ENCODE data around the gene SUGCT.
A peak's percentile ranks its signal among the peaks of the same experiment; 100 is the strongest.
"Not testable (repeated sequence)": the region's sequence is repeated elsewhere in the genome, so short reads cannot be mapped to it uniquely, and the experiment has no call there.

SUGCT gene

GRCh38 chr7:40599836-40600235, 465.0 kb downstream of the SUGCT start:
- DNase-seq (ENCODE audit: extremely low spot score) = no peak
- POLR2A ChIA-PET = no interaction called here
- CTCF ChIA-PET = interaction anchor here (1.5 to 3.2 kb wide), 2 partner anchors 9 to 367 kb away, joined by 5 to 12 read pairs; no protein-coding TSS in a partner anchor
- TF ChIP-seq CTCF (IDR thresholded peaks at IDR 0.05; ENCODE audit: control extremely low read depth, extremely low read depth, low read depth, missing control alignments) = no peak

GRCh38 chr7:40602351-40602750, 467.5 kb downstream of the SUGCT start:
- CTCF ChIA-PET; POLR2A ChIA-PET; DNase-seq (ENCODE audit: extremely low spot score): not testable (repeated sequence)

- ChIA-PET POLR2A (no interaction called here), CTCF (interaction anchor here (0.6 to 3.5 kb wide), 9 partner anchors 9 to 373 kb away, joined by 3 to 13 read pairs (median 5); no protein-coding TSS in a partner anchor)
- TF ChIP-seq CTCF (IDR thresholded peaks at IDR 0.05; ENCODE audit: control extremely low read depth, extremely low read depth, low read depth, missing control alignments) = peak; percentile 67
- peak; percentile 41 for DNase-seq (ENCODE audit: extremely low spot score)
Observed at GRCh38 chr7:40604601-40605438, 470.0 kb downstream of the SUGCT start.

- TF ChIP-seq CTCF (IDR thresholded peaks at IDR 0.05; ENCODE audit: control extremely low read depth, extremely low read depth, low read depth, missing control alignments) = no peak
- ChIA-PET POLR2A (no interaction called here), CTCF (interaction anchor here (0.9 to 3.1 kb wide), 7 partner anchors 9 to 376 kb away, joined by 3 to 12 read pairs (median 5); no protein-coding TSS in a partner anchor)
- no peak for DNase-seq (ENCODE audit: extremely low spot score)
Observed at GRCh38 chr7:40608321-40609075, 473.7 kb downstream of the SUGCT start.

- ChIA-PET POLR2A (no interaction called here), CTCF (interaction anchor here (1.5 kb wide), 1 partner anchor 378 kb away, joined by 5 read pairs; no protein-coding TSS in a partner anchor)
- DNase-seq (ENCODE audit: extremely low spot score) = no peak
- no peak for TF ChIP-seq CTCF (IDR thresholded peaks at IDR 0.05; ENCODE audit: control extremely low read depth, extremely low read depth, low read depth, missing control alignments)
Observed at GRCh38 chr7:40610461-40610860, 475.7 kb downstream of the SUGCT start.

- POLR2A ChIA-PET = no interaction called here
- CTCF ChIA-PET = interaction anchor here (0.7 kb wide), 2 partner anchors 15 to 625 kb away, joined by 3 read pairs; no protein-coding TSS in a partner anchor
- no peak for DNase-seq (ENCODE audit: extremely low spot score)
- TF ChIP-seq CTCF (IDR thresholded peaks at IDR 0.05; ENCODE audit: control extremely low read depth, extremely low read depth, low read depth, missing control alignments) = no peak
Observed at GRCh38 chr7:40611095-40611871, 476.5 kb downstream of the SUGCT start.
